Measurements from ENCODE around the gene CENPX.
A peak's percentile ranks its signal among the peaks of the same experiment; 100 is the strongest.

CENPX gene

DNA sequence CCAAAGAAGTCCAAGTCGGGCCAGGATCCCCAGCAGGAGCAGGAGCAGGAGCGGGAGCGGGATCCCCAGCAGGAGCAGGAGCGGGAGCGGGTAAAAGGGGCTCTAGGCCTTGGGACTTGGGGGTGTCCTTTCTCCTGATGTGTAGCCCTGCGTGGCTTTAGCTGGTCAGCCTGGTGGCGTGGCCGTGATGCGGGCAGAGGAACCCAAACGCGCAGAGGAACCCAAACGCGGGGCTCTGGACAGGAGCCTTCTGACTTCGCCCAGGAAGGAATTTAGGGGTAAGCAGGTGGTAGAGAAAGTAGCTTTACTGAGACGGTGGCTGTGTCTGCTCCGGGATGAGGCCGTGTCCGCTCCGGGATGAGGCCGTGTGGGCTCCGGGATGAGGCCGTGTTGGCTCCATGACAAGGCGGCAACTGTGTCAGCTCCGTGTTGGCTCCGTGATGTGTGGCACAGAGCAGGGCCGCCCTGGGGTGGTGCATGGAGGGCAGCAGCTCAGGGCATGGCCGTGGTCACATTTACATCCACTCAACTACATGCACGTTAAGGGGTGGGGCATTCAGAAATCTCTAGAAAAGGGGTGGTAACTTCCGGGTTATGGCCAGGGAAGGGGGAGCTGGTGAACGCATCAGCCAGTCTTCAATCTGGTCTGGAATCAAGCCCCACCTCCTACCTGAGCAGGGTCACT, 25.8 kb downstream of the CENPX start:
- TF ChIP-seq, protein P1, sequence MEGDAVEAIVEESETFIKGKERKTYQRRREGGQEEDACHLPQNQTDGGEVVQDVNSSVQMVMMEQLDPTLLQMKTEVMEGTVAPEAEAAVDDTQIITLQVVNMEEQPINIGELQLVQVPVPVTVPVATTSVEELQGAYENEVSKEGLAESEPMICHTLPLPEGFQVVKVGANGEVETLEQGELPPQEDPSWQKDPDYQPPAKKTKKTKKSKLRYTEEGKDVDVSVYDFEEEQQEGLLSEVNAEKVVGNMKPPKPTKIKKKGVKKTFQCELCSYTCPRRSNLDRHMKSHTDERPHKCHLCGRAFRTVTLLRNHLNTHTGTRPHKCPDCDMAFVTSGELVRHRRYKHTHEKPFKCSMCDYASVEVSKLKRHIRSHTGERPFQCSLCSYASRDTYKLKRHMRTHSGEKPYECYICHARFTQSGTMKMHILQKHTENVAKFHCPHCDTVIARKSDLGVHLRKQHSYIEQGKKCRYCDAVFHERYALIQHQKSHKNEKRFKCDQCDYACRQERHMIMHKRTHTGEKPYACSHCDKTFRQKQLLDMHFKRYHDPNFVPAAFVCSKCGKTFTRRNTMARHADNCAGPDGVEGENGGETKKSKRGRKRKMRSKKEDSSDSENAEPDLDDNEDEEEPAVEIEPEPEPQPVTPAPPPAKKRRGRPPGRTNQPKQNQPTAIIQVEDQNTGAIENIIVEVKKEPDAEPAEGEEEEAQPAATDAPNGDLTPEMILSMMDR (IDR thresholded peaks at IDR 0.05; ENCODE audit: unreplicated experiment in 3 of 3): no peak
- H3K36me3 Mint-ChIP-seq (ENCODE audit: low read depth): peaks cover 5% of the 10 kb centered on the region
- no peaks in the 10 kb centered on the region for H3K27me3 Mint-ChIP-seq (ENCODE audit: low read depth)
- H3K4me3 Mint-ChIP-seq: no peak overlapping the region
- H3K4me1 Mint-ChIP-seq: peaks cover 34% of the 10 kb centered on the region
- no peaks in the 10 kb centered on the region for H3K9me3 Mint-ChIP-seq
- H3K27ac Mint-ChIP-seq: no peak overlapping the region

DNA sequence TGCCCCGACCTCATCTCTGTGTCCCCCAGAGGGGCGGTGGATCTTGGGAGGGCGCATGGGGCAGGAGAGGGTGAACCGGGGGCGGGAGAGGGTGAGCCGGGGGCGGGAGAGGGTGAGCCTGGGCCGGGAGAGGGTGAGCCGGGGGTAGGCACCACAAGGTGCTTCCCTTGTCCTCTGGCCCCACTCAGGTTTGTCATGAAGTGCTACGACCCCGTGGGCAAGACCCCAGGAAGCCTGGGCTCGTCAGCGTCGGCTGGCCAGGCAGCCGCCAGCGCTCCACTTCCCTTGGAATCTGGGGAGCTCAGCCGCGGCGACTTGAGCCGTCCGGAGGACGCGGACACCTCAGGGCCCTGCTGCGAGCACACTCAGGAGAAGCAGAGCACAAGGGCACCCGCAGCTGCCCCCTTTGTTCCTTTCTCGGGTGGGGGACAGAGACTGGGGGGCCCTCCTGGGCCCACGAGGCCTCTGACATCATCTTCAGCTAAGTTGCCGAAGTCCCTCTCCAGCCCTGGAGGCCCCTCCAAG, 26.4 kb downstream of the CENPX start:
- Mint-ChIP-seq H3K4me1 (peaks cover 40% of the 10 kb centered on the region), H3K27ac (no peak overlapping the region), H3K4me3 (no peak overlapping the region), H3K27me3 (ENCODE audit: low read depth) (no peaks in the 10 kb centered on the region), H3K9me3 (no peaks in the 10 kb centered on the region), H3K36me3 (ENCODE audit: low read depth) (peaks cover 8% of the 10 kb centered on the region)
- TF ChIP-seq, protein P1 (IDR thresholded peaks at IDR 0.05; ENCODE audit: unreplicated experiment in 3 of 3): no peak

DNA sequence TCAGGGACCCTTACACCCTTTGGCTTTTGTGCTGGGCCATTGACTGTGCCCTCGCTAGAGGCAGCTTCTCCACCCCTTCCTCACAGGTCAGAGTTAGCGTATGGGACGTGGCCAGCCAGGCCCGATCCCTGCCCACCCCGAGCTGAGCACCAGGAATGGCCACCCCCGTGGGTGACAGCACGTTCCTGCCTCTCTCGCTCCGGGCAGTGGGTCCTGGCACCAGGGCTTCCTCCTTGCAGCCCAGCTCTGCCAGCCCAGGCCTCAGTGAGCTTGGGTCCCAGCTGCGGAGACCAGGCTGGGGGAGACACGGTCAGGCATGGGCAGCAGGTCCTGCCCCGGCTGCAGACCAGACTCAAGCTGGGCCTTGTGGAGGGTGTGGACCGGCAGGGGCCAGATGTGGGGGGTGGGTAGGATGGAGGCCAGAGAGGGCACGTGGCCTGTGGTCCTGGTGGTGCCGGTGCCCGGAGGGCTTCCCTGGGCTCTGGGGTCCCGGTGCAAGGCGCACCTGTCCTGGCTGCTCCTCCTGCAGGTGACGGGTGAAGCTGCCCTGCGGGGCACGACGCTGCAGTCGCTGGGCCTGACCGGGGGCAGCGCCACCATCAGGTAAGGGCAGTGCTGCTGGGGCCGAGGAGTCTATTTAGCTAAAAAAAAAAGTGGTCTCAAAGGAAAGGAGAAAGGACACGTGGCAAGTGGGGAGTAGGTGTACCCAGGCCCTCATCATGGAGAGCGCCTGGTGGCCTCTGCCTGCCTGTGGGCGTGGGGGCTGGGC, 27.0 kb downstream of the CENPX start:
- H3K4me1 Mint-ChIP-seq: peaks cover 44% of the 10 kb centered on the region
- no peak overlapping the region for H3K4me3 Mint-ChIP-seq
- no peak overlapping the region for H3K27ac Mint-ChIP-seq
- no peaks in the 10 kb centered on the region for H3K9me3 Mint-ChIP-seq
- TF ChIP-seq, protein P1 (IDR thresholded peaks at IDR 0.05; ENCODE audit: unreplicated experiment in 3 of 3): no peak
- H3K36me3 Mint-ChIP-seq (ENCODE audit: low read depth): peaks cover 11% of the 10 kb centered on the region
- H3K27me3 Mint-ChIP-seq (ENCODE audit: low read depth): no peaks in the 10 kb centered on the region

DNA sequence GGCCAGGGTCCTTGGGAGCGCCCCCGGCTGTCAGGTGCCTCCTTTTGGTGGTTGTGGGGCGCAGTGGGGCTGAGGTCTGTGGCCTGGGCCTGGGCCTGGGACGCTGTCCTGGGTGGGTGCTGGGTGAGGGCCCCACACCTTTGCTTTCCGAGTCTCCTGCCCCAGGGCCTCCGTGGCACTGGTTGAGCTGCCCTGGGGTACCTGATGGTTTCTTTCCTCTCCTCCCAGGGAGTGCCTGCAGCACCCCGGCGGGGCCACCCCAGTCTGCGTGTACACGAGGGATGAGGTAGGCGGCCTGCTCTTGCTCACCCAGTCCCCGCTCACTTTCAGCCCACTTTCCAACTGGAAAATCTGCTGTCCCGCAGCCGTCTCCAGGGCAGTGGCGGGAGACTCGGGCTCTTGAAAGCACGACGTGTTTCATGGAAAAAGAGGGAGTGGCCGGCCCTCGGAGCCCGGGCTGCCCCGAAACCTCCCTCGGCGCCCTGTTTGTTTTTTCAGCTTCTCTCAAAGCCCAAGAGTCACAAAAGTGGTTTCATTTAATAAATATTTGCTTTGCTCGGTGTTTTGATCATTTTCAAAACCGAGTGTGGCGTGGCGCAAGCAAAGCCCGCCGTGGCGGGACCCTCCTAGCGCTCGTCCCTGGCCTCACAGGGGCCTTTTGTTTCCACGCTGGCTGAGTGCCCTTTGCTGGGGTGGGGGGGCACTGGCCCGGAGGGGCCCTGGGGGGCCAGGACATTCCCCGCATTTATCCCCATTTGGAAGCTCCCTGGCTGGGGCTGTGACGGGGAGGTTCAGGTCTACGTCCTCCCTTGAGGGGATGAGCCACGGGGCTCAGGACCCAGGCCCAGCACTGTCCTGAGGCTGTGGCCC, 27.9 kb downstream of the CENPX start:
- no peaks in the 10 kb centered on the region for H3K27me3 Mint-ChIP-seq (ENCODE audit: low read depth)
- TF ChIP-seq, protein P1 (IDR thresholded peaks at IDR 0.05; ENCODE audit: unreplicated experiment in 3 of 3): no peak
- no peak overlapping the region for H3K4me3 Mint-ChIP-seq
- H3K36me3 Mint-ChIP-seq (ENCODE audit: low read depth): peaks cover 18% of the 10 kb centered on the region
- H3K27ac Mint-ChIP-seq: peak overlapping the region in 2 of 3 experiments; percentile 45 to 52
- H3K4me1 Mint-ChIP-seq: peaks cover 38% of the 10 kb centered on the region
- no peaks in the 10 kb centered on the region for H3K9me3 Mint-ChIP-seq

DNA sequence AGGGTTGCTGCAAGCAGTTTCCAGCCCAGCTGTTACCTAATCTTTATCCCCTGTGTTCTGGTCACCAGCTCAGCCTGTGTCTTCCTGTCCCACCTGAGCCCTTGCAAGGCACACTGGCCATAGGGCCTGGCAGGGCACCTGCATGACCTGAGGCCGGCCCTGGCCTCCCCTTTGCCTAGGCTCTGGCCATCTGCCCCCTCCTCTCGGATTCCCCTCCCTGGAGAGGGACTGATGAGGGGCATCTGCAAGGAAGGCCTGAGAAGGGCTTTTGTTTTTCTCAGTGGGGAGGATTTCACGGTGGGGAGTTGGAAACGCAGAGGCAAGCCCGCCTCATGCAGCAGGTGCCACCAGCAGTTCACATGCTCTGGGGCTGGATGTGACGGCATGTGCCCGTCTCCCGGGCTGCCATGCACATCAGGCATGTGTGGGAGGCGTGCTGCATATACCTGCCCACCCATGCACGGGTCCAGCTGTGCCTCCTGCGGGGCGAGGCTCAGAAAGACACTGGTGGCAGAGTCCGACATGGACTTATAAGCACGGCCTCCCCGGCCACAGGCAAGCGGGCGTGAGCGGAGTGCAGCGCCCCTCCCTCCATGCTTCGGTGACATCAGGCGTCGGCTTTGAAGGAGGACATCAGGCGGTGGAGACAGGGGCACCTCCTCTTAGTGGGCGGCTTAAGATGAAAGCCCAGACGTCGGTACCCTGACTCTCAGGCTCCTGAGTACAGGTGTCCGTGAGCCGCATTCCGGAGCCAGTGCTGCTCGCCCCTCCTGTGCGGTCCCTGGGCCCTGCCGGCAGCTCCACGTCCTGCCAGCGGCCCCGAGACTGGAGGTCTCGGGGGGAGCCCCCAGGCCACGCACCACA, 28.7 kb downstream of the CENPX start:
- no peaks in the 10 kb centered on the region for H3K27me3 Mint-ChIP-seq (ENCODE audit: low read depth)
- peaks cover 36% of the 10 kb centered on the region for H3K4me1 Mint-ChIP-seq
- peaks cover 23% of the 10 kb centered on the region for H3K36me3 Mint-ChIP-seq (ENCODE audit: low read depth)
- TF ChIP-seq, protein P1 (IDR thresholded peaks at IDR 0.05; ENCODE audit: unreplicated experiment in 3 of 3): no peak
- peak overlapping the region in 1 of 3 experiments; percentile 36 for H3K4me3 Mint-ChIP-seq
- H3K27ac Mint-ChIP-seq: peak overlapping the region in 1 of 3 experiments; percentile 74
- H3K9me3 Mint-ChIP-seq: no peaks in the 10 kb centered on the region

All from nephron (organoid).